ENCODE data around the gene ZNF511.

DNA sequence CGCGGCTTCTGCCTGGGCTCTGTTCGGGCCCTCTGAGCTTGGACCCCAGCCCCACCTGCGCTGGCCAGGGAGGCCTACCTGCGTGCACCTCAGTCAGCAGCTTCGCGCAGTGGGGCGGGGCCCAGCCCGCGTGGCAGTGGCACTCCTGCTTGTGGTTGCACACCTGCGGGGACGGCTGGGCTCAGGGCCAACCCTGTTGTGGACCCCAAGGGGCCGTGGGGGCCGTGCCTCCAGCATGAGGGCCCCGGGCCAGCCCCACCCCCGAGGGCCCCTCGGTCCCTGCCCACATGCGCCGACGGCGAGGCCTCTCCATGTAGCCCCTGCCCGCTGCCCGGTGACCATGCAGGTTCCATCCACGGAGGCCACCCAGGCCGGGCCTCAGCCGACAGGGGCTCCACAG lies 39.3 kb upstream of the ZNF511 start:
- TF ChIP-seq, protein P1, sequence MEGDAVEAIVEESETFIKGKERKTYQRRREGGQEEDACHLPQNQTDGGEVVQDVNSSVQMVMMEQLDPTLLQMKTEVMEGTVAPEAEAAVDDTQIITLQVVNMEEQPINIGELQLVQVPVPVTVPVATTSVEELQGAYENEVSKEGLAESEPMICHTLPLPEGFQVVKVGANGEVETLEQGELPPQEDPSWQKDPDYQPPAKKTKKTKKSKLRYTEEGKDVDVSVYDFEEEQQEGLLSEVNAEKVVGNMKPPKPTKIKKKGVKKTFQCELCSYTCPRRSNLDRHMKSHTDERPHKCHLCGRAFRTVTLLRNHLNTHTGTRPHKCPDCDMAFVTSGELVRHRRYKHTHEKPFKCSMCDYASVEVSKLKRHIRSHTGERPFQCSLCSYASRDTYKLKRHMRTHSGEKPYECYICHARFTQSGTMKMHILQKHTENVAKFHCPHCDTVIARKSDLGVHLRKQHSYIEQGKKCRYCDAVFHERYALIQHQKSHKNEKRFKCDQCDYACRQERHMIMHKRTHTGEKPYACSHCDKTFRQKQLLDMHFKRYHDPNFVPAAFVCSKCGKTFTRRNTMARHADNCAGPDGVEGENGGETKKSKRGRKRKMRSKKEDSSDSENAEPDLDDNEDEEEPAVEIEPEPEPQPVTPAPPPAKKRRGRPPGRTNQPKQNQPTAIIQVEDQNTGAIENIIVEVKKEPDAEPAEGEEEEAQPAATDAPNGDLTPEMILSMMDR (IDR thresholded peaks at IDR 0.05; ENCODE audit: insufficient read depth, low read length, poor library complexity, severe bottlenecking), result no peak
- TF ChIP-seq EZH2phosphoT487 (conservative IDR thresholded peaks at IDR 0.05; ENCODE audit: low read length), result no peak

All from SU-DHL-6 (cell line).